ENCODE results near the gene WSCD2. TPM values are rescaled to one million over a fixed set of nuclear protein-coding genes. Genes with fewer than 3 reads are reported as not detected.

Gene WSCD2
- total RNA-seq, 4 donors from 2014 or later, result 0.46 to 1.3 (median 0.50) TPM; not detected in 1

- ATAC-seq (ENCODE audit: low FRiP score), result no peak
- no peak for TF ChIP-seq CTCF (IDR thresholded peaks at IDR 0.05)
- no peak for DNase-seq (ENCODE audit: low spot score)
These were observed 4.0 kb upstream of the WSCD2 start for GRCh38 chr12:108125073-108125472.

- DNase-seq (ENCODE audit: low spot score) (no peak), ATAC-seq (ENCODE audit: low FRiP score) (no peak)
- no peak for TF ChIP-seq CTCF (IDR thresholded peaks at IDR 0.05)
These were observed 2.9 kb upstream of the WSCD2 start for GRCh38 chr12:108126212-108126611.

GRCh38 chr12:108126990-108127501 lies 2.0 kb upstream of the WSCD2 start:
- DNase-seq (ENCODE audit: low spot score) (no peak), ATAC-seq (ENCODE audit: low FRiP score) (no peak)
- TF ChIP-seq CTCF (IDR thresholded peaks at IDR 0.05), result no peak

GRCh38 chr12:108127654-108128053 lies 1.4 kb upstream of the WSCD2 start:
- ATAC-seq (ENCODE audit: low FRiP score) (no peak), DNase-seq (ENCODE audit: low spot score) (no peak)
- TF ChIP-seq CTCF (IDR thresholded peaks at IDR 0.05), result no peak

- TF ChIP-seq CTCF (IDR thresholded peaks at IDR 0.05), result no peak
- ATAC-seq (ENCODE audit: low FRiP score) (no peak), DNase-seq (ENCODE audit: low spot score) (no peak)
These were observed 669 bp upstream of the WSCD2 start for GRCh38 chr12:108128221-108129016.

GRCh38 chr12:108131035-108131434 lies 1.9 kb downstream of the WSCD2 start:
- TF ChIP-seq CTCF (IDR thresholded peaks at IDR 0.05), result no peak
- DNase-seq (ENCODE audit: low spot score) (no peak), ATAC-seq (ENCODE audit: low FRiP score) (no peak)

- DNase-seq (ENCODE audit: low spot score) (no peak), ATAC-seq (ENCODE audit: low FRiP score) (no peak)
- no peak for TF ChIP-seq CTCF (IDR thresholded peaks at IDR 0.05)
These were observed 2.6 kb downstream of the WSCD2 start for GRCh38 chr12:108131657-108132126.

Data from omental fat pad (tissue), 4 donors.